ENCODE data around the gene DHFR2.
"Not testable (repeated sequence)": the region's sequence is repeated elsewhere in the genome, so short reads cannot be mapped to it uniquely, and the experiment has no call there.

Gene DHFR2

GRCh38 chr3:94062513-94063404 lies at the start of gene DHFR2, which contains the start of gene NSUN3:
Gene DHFR2, minus strand, starts transcription at chr3:94062916. Its CDS starts 1,405 bp downstream, at chr3:94061511.
Gene NSUN3, plus strand, starts transcription at chr3:94063061. Its CDS starts 66 bp downstream, at chr3:94063127.
- in situ Hi-C loops (cut with HindIII; ENCODE audit: low pct_ligation_motif_present, low sequenced_read_pairs): no loop called here
- H3K36me3 ChIP-seq (replicated peaks): no peaks in the 10 kb centered on the region
- H3K4me3 ChIP-seq (ENCODE audit: low read depth, low read length): peak within 1 kb of the TSS; percentile 70
- H3K27me3 ChIP-seq (replicated peaks): no peaks in the 10 kb centered on the region
- H3K27ac ChIP-seq: peak within 1 kb of the TSS; percentile 99
- no peak for TF ChIP-seq CTCF (IDR thresholded peaks at IDR 0.05; ENCODE audit: low read depth, low read length, missing control alignments)
- peak; percentile 98 for DNase-seq

GRCh38 chr3:94110854-94111253 lies 48.1 kb upstream of the DHFR2 start:
- Histone ChIP-seq H3K27me3 (replicated peaks) (no peaks in the 10 kb centered on the region), H3K4me3 (ENCODE audit: low read depth, low read length) (no peak overlapping the region), H3K27ac (no peak overlapping the region), H3K36me3 (replicated peaks) (no peaks in the 10 kb centered on the region)
- no peak for TF ChIP-seq CTCF (IDR thresholded peaks at IDR 0.05; ENCODE audit: low read depth, low read length, missing control alignments)
- DNase-seq: no peak
- in situ Hi-C loops (cut with HindIII; ENCODE audit: low pct_ligation_motif_present, low sequenced_read_pairs): no loop called here

- DNase-seq; H3K27me3 ChIP-seq (replicated peaks); H3K27ac ChIP-seq; in situ Hi-C loops (cut with HindIII; ENCODE audit: low pct_ligation_motif_present, low sequenced_read_pairs); H3K4me3 ChIP-seq (ENCODE audit: low read depth, low read length); H3K36me3 ChIP-seq (replicated peaks): not testable (repeated sequence)
Observed at GRCh38 chr3:94110232-94110631, 47.5 kb upstream of the DHFR2 start.

- no peak overlapping the region for H3K27ac ChIP-seq
- H3K36me3 ChIP-seq (replicated peaks): no peaks in the 10 kb centered on the region
- no peak for TF ChIP-seq CTCF (IDR thresholded peaks at IDR 0.05; ENCODE audit: low read depth, low read length, missing control alignments)
- DNase-seq: no peak
- no peaks in the 10 kb centered on the region for H3K27me3 ChIP-seq (replicated peaks)
- in situ Hi-C loops (cut with HindIII; ENCODE audit: low pct_ligation_motif_present, low sequenced_read_pairs): no loop called here
- H3K4me3 ChIP-seq (ENCODE audit: low read depth, low read length): no peak overlapping the region
Observed at GRCh38 chr3:94106268-94106667, 43.6 kb upstream of the DHFR2 start.

GRCh38 chr3:94101860-94102259 lies 39.1 kb upstream of the DHFR2 start:
- Histone ChIP-seq H3K27me3 (replicated peaks) (no peaks in the 10 kb centered on the region), H3K36me3 (replicated peaks) (no peaks in the 10 kb centered on the region), H3K27ac (no peak overlapping the region), H3K4me3 (ENCODE audit: low read depth, low read length) (no peak overlapping the region)
- DNase-seq: no peak
- in situ Hi-C loops (cut with HindIII; ENCODE audit: low pct_ligation_motif_present, low sequenced_read_pairs): no loop called here
- no peak for TF ChIP-seq CTCF (IDR thresholded peaks at IDR 0.05; ENCODE audit: low read depth, low read length, missing control alignments)

GRCh38 chr3:94099311-94099710 lies 36.6 kb upstream of the DHFR2 start:
- in situ Hi-C loops (cut with HindIII; ENCODE audit: low pct_ligation_motif_present, low sequenced_read_pairs): no loop called here
- Histone ChIP-seq H3K27ac (no peak overlapping the region), H3K36me3 (replicated peaks) (no peaks in the 10 kb centered on the region), H3K4me3 (ENCODE audit: low read depth, low read length) (no peak overlapping the region), H3K27me3 (replicated peaks) (no peaks in the 10 kb centered on the region)
- no peak for DNase-seq
- TF ChIP-seq CTCF (IDR thresholded peaks at IDR 0.05; ENCODE audit: low read depth, low read length, missing control alignments): no peak
